HG03196 (cell line): ENCODE results near the gene ACSL3.
A peak's percentile ranks its signal among the peaks of the same experiment; 100 is the strongest.
"Not testable (repeated sequence)": the region's sequence is repeated elsewhere in the genome, so short reads cannot be mapped to it uniquely, and the experiment has no call there.

Experiments used
- ATAC-seq: cut with Tn5 transposase; IDR thresholded peaks from one replicate; pipeline ENCODE4 v1.9.1; 2021; ENCODE audit not compliant: unreplicated experiment

Gene ACSL3

DNA sequence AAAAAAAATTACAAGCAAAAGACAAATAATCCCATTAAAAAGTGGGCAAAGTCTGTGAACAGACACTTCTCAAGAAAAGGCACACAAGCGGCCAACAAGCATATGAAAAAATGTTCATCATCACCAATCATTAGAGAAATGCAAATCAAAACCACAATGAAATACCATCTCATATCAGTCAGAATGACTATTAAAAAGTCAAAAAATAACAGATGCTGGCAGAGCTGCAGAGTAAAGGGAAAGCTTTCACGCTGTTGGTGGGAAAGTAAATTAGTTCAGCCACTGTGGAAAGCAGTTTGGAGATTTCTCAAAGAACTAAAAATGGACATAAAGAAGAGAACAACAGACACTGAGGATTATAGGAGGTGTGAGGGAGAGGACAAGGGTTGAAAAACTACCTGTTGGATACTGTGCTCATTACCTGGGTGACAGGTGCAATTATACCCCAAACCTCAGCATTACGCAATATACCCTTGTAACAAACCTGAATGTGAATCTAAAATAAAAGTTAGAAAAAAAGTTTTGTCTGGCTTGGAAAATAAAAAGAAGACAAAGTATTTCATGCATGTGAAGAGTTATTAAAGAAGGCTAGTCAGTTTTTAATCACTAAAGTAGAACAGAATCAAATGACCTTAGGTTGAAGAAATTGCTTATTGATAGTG is 8.7 kb upstream of the ACSL3 start:
- no peak for ATAC-seq

DNA sequence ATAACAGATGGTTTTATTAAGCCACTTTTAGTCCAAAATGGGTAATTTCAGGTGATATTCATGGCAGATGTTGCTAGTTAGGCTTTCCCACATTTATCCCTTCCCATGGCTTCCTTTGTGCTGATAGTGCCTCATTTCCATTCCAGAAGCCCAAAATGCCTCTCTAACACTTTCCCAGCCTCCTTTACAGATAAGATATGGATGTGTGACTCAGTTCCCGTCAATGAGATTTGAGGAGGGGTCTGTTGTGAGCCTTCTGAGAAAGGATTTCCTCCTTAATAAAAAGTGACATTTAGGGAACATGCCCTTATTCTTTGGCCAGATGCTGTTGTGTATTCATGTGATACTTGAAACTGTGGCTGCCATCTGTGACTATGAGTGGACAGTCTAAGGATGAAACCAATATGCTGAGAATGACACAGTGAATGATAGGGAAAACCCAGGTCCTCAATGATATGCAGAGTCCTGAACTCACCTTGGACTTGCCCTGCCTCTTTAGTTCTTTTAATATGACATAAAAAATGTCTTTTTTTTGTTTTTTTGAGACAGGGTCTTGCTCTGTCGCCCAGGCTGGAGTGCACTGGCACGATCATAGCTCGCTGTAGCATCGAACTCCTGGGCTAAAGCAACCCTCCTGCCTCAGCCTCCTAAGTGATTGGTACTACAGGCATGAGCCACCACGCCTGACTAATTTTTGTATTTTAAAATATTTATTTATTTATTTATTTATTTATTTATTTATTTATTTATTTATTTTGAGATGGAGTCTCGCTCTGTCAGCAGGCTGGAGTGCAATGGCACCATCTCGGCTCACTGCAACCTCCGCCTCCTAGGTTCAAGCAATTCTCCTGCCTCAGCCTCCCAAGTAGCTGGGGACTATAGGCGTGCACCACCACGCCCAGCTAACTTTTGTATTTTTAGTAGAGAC is 5.8 kb upstream of the ACSL3 start:
- ATAC-seq: no peak

DNA sequence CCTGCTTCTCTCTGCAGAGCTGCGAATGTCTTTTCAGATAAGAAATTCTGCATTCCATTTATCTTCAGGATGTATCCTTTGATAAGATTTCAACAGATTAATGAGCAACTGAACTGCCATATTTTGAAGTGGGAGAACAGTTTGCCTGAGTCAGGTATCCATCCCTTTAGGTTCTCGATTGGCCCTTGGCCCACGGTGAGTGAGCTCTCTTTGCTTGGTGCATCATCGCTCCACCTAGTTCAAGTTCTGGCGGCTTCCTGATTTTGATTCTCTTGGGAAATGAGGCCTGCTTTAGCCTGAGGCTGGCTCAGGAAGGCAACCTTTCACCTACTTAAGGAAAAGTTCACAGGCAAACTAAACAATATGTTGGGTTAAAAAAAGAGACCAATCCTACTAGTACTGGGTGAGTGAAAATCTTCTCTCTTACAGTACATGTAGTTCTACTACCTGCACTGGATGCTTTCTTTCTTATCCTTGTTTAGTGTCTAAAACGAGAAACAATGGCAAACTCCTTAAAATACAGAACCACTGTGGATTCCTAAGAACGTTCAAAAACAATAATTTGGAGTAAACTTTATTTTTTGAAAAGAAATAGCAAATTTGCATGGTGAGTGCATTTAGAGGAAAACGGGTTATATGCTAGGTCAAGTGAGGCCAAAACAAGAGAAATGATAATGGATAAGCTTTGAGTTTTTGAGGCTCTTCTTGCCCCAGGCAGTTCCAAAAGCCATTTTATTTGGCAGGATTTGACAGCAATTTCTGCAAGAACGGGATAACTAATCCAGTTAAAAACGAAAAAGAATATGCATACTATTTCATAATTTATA is 837 bp upstream of the ACSL3 start:
- ATAC-seq: no peak

DNA sequence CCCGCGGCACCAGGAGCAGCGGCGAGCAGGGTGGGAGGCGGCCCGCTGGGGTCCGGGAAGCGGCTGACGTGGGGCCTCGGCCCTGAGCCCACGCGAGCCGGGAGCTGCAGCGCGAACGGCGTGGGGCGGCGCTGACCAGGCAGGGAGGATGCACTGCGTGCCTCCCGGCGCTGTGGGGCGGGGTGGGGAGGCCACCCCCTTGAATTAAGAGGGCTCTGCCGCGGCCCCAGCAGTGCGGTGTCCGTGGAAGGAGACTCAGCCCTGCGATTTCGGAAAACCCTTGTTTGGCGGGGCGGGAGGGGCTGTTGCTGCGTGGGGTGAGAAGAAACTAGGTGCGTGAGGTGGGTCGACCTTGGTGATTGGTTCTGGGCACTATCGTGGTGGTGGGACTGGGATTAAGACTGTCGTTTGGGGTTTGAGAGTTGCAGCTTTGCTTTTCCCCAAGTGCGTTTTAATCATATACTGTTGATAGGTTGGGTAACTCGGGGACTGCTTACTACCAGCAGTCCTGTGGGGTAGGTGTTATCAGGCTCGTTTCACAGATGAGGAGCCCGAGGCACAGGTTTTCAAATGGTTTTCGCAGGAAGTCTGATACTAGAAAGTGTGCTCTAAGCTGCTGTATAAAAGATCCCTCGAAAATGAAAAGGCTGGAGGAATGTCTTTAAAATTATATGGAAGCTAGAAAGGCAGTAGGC is 722 bp downstream of the ACSL3 start:
- ATAC-seq: peak; percentile 53

DNA sequence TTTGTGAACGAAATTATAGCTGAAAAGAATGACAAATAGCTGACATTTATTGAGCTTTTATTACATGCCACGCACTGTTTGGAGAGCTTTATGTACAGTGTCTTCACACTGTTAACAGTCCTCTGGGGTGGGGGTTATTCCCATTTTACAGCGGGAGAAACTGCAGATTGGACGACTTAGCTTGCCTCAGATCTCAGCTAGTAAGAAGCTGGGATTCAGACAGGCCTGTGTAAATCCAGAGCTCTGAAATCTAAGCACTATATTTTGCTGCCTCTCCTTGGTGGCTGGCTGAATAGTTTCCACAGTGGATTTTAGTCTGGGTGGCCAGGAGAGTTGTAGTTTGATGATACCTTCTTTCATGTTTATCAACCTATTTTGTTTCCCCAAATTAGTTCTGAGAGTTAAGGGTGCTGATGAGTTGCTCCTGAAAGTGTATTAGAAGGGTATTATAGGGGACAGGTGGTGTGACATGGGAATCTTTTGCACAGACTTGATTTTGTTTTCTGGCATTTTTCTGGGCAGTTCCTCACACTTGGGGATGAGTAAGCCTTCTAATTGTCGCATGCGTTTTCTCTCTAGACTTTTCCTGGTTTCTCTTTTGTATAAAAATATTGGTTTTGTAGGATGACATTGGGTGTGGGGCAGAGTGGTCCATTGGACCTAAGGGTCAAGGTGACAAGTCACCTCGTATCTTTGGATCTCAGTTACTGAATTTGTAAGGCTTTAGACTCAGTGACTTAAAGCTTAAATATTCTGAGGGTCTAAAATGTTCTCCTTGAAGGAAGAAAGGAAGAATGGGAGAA is 1.5 kb downstream of the ACSL3 start:
- no peak for ATAC-seq

DNA sequence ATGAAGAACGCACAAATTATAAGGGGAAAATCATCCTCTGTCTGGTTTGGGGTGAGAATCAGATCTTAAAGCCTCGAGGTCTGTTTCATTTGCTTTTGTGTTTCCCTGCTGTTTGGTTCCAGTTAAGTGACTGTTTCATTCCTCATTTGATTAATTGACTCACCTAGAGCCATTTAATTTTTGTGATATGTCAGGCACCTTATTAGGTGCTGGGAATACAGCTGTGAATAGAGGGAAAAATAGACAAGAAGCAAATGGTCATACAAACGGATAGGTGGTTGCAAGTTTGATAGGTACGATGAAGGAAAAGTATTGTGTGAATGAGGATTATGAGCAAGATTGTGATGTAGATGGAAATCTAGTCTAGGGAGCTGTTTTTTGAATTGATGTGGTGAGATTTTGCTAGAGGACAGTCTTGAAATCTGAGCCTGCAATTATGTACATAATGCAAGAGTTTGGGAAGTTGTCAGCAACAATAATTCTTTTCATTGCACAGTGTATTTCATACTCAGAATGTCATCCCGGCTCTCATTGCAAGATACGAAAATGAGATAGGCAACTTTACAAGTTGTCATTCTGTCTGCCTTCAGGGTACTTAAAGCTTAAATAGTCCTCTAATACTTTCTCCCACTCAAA is 2.2 kb downstream of the ACSL3 start:
- ATAC-seq: no peak

DNA sequence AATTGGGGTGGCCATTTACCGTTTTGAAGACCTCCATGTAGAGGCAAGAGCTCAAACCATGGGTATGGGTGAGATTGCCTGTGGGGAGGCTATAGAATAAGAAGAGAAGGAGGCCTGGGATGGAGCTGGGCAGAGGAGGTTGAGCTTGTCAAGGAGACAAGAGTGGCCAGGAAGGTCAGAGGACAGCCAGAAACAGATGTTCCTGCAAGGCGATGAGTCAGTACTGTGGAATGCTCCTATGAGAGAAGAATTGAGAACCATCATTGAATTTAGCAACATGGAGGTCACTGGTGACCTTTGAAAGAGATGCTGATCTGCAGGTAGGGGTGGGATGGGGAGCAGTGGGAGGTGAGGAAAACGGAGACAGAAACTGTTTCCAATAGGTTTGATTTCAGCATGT is 3.5 kb downstream of the ACSL3 start:
- ATAC-seq: no peak

DNA sequence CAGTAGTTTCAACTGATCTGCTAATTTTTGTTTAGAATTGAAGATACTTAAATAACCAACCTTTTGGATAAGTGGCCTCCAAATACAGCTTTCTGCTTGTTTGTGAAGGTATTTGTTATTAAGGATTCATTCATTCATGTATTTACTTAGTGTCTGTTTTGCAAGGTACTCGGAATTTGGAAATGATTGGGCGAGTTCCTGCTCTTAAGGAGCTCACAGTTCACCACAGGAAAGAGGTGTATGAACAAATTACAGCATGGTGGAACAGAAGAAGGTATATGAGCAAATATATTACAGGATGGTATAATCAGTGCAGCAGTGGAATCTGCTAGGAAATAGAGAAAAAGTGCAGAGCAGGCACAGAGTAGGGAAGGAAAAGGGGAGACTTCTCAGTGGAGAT is 4.5 kb downstream of the ACSL3 start:
- ATAC-seq: no peak

DNA sequence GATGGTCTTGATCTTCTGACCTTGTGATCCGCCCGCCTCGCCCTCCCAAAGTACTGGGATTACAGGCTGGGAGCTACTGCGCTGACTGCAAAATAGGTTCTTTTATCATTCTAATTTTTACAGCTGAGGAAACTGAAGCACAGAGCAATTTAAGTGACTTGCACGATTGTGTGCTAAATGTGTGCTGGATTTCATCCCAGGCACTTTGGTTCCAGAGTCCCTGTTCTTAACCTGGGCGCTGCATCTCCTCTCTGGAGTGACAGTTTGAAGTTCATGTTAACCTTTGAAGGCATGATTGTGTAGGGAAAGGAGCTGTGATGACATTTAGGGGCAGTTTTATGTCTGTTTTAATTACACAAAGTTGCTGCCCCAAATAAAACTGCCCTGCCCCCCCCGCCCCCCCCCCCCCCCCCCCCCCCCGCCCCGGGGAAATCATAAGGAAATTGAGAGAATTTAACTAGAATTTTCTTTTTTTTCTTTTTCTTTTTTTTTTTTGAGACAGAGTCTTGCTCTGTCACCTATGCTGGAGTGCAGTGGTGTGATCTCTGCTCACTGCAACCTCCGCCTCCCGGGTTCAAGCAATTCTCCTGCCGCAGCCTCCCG is 5.6 kb downstream of the ACSL3 start:
- no peak for ATAC-seq

DNA sequence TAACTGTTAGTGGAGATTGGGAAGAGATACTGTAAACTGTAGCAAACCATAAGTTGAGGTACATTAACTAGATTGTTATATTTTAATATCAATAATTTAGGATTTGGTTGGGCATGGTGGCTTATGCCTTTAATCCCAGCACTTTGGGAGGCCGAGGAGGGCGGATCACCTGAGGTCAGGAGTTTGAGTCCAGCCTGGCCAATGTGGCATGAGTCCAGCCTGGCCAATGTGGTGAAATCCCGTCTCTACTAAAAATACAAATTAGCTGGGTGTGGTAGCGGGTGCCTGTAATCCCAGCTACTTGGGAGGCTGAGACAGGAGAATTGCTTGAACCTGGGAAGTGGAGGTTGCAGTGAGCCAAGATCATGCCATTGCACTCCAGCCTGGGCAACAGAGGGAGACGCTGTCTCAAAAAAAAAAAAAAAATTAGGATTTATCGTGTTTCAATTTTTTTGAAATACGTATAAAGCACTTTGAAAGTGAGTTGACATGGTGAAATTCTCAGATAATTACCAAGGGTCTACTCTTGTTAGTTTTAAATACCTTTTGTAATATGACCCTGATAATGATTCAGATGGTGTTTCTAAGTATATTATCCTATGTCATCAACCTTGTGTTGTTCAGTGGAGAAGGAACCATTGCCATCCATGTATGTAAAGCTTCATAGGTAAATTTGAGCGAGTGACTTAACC is 7.9 kb downstream of the ACSL3 start:
- ATAC-seq: not testable (repeated sequence)

DNA sequence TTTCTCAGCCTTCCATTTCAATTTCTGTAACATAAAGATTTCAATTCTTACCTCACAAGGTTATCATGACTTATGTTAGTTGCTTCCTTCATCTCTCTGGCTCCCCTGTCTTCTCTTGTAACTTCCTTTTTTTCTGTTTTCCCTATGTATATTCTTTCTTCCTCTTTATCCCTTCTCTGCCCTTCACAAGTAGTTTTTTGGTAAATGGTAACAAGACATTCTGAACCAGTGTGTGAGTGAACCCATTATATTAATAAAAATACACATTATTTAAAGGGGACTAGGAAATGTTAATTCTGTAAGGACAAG is 8.4 kb downstream of the ACSL3 start:
- ATAC-seq: no peak

DNA sequence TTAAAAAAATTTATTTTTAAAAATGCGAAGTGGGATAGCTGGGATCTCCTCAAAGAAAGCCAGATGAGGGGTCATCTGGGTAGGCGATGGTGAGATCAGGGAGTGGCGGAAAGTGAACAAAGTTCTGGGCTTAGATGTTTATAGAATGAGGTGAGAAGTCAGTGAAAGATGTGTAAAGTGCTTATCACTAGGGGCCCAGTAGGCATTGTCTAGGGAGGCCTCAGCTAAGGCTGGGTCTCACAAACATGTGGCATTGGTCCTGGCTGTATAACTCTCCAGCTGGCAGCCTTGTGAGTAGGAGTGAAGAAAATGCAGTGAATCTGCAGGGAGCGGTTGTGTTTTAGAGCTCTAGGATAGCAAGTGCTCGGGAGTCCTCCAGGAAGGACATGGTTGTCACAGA is 10.5 kb downstream of the ACSL3 start:
- ATAC-seq: no peak

DNA sequence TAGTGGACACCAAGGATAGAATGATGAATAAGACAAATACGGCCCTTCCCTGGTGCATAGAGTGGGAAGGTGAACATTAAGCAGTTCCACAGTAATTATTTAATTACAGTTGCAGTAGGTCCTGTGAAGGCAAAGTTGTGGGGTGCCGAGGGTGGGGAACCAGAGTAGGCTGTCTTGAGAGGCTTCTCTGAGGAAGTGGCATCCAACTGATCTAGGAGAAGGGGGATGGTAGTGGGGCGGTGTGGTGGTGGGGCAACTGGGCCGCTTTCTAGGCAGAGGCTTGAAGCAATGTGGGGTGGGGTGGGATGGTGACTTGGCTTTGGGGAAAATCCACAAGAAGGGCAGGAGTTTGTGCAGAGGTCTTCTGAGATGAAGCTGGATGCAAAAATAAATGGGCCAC is 11.7 kb downstream of the ACSL3 start:
- ATAC-seq: no peak

DNA sequence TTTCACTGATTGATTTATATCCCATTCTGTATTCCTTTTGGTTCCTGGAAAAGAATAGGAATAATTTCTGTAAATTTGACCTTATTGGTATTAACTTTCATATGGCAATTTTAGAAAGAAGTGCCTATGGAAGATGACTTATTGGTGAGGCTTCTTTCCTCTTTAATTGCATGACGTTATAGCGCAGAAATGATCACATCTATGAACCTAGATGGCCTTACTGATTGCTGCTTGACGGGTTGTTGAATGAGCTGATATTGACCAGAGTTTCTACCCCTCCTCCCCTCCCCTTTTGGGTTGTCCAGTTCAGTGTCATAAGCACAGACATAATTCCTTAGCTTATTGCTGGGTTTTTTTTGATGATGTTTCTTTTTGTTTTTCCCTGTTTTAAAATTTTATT is 14.6 kb downstream of the ACSL3 start:
- no peak for ATAC-seq

DNA sequence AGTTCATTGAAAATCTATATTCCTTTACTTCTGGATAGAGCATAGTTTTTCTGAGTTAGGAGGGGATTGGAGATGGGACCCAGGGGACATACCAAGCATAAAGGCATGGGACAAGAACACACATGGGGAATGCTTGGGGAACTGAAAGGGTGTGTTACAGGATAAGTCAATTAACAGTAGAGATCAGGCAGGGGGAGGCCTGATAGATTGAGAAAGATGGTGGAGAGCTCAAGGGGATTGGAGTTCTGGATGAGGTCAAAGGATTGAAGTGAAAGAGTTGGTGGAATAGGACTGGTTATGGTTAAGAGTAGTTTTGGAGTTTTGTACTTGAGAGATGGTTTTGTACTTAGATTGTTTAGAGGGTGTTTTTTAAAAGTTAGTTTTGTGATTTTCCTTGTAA is 16.1 kb downstream of the ACSL3 start:
- no peak for ATAC-seq

DNA sequence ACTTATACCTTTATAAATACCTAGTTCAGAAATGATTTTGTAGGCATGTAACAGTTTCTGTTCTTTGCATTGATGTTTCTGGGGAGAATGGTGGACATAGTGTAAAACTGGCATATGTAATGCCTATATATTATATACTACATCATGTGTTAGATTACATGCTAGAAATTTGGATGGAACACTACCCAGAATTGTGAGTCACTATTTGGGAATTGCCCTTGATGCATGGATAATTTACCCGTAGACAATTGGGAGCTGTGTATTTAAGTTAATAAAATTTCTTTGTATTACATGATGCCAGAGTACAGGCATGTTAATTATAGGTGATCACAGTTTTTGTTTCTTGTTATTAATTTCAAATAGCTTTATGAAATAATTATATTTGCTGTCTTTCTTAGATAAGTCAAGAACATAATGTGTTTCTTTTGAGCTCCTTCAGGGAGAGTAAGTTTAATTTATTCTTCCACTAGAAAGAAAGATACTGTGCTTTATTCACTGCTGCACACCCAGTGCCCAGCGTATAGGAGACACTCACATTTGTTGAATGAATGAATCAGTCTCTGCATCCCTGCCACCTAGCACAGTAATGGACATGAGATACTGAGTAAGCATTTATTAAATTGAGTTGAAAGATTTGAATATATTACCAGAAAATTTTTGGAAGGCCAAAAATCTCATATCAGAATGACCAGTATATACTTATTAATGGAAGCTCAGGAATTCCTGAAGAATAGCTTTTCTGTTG is 16.9 kb downstream of the ACSL3 start:
- ATAC-seq: no peak

DNA sequence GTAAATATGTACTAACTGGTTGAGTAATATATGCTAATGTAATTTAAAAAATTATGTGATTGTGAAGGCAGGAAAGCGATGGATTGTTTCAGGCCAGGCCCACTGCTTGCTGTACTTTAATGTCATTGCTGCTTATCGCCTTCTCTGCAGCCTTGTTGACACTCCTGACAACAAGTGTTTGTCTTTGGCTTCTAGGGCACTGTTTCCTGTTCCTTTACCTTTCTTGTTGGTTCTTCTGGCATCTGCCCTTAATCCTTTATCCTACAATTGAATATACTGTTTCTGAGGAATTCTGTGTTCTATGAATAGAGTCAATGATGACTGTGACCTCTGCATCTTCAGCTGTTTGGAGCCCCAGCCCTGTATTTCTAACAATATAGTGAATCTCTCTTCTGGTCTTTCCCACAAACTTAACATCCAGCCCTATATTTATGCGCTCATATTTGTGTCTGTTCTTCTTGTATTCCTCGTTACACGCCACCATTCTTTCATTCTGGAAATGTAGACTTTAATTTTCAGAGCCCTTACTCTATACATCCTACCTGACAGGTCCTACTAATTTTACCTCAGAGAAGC is 17.6 kb downstream of the ACSL3 start:
- no peak for ATAC-seq
